ENCODE results near the gene MEIOSIN. TPM values are rescaled to one million over a fixed set of nuclear protein-coding genes. Genes with fewer than 3 reads are reported as not detected.

MEIOSIN gene
- total RNA-seq, 1 experiment from 2014 or later, result not detected

DNA sequence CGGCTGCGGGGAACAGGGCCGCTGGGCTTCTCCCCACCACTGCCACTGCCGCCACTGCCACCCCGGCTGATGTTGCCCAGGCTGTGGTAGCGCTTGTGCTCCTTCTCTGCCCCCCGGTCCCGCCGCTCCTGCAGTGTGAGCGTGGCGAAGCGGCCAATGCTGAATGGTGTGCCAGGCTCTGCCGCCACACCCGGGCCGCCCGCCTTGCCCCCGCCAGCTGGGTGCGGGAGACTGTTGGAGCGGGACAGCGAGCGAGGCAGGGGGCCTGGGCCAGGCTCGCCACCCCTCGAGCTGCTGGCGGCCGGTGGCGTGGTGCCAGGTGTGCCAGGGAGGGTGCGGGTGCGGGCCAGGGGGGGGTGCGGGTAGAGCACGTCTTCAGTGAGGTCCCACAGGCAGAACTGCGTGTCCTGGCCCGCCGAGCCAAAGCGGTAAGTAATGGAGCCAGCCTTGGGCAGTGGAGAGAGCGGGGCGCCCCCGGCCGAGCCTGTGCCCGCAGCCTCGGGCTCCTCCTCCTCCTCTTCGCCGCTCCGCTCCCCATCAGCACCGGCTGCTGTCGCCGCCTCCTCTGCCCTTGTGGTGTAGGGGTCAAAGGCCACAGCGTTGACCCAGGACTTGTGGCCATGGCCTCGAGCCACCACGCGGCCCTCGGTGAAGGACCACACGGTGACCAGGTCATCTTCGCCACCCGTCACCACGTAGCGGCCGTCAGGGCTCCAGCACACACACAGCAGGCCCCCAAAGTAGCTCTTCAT is 52.7 kb downstream of the MEIOSIN start:
- POLR2A ChIA-PET (ENCODE audit: unreplicated experiment), result no interaction called here
- peaks cover 43% of the 10 kb centered on the region for H3K4me1 ChIP-seq (replicated peaks; ENCODE audit: insufficient read depth)
- DNase-seq, result no peak
- BruUV-seq (replicated peaks), result no TSS peak
- H3K4me3 ChIP-seq, result no peak overlapping the region
- no peak for TF ChIP-seq EZH2 (IDR thresholded peaks at IDR 0.05; ENCODE audit: low read depth)
- TF ChIP-seq, protein P1, sequence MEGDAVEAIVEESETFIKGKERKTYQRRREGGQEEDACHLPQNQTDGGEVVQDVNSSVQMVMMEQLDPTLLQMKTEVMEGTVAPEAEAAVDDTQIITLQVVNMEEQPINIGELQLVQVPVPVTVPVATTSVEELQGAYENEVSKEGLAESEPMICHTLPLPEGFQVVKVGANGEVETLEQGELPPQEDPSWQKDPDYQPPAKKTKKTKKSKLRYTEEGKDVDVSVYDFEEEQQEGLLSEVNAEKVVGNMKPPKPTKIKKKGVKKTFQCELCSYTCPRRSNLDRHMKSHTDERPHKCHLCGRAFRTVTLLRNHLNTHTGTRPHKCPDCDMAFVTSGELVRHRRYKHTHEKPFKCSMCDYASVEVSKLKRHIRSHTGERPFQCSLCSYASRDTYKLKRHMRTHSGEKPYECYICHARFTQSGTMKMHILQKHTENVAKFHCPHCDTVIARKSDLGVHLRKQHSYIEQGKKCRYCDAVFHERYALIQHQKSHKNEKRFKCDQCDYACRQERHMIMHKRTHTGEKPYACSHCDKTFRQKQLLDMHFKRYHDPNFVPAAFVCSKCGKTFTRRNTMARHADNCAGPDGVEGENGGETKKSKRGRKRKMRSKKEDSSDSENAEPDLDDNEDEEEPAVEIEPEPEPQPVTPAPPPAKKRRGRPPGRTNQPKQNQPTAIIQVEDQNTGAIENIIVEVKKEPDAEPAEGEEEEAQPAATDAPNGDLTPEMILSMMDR (conservative IDR thresholded peaks at IDR 0.05), result no peak
- no peak overlapping the region for H3K27ac ChIP-seq
- H3F3A ChIP-seq (ENCODE audit: insufficient read depth, low read depth), result peaks cover 29% of the 10 kb centered on the region
- no peak overlapping the region for H3K4me2 ChIP-seq
- CTCF ChIA-PET, result no interaction called here
- peaks cover 22% of the 10 kb centered on the region for H3K79me2 ChIP-seq (ENCODE audit: low read depth)
- intact Hi-C loops (cut with micrococcal nuclease; ENCODE audit: unreplicated experiment), result no loop called here
- no peaks in the 10 kb centered on the region for H4K20me1 ChIP-seq (ENCODE audit: insufficient read depth)
- peaks cover 17% of the 10 kb centered on the region for H3K36me3 ChIP-seq (ENCODE audit: low read depth)
- H3K9me3 ChIP-seq (ENCODE audit: insufficient read depth, low read depth), result no peaks in the 10 kb centered on the region
- no peak overlapping the region for H2AFZ ChIP-seq
- H3K27me3 ChIP-seq (ENCODE audit: insufficient read depth, low read depth), result no peaks in the 10 kb centered on the region
- no peaks in the 10 kb centered on the region for H3K9me2 ChIP-seq (ENCODE audit: insufficient read depth)

DNA sequence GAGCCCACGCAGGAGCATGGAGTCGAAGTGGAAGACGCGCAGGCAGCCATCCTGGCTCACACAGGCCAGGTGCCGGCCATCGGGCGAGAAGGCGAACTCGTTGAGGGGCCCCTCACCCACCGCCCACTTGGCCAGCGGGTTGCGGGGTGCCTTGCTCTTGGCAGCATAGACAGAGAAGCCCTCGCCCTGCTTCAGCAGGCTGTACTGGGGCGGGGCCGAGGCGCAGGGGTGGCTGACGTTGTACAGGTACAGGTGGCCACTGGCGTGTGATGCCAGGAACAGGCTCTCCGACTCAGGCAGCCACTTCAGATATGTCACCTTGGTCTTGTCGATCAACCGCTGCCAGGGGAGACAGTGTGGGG is 53.3 kb downstream of the MEIOSIN start:
- POLR2A ChIA-PET (ENCODE audit: unreplicated experiment), result no interaction called here
- TF ChIP-seq, protein P1 (conservative IDR thresholded peaks at IDR 0.05), result no peak
- no peak for TF ChIP-seq EZH2 (IDR thresholded peaks at IDR 0.05; ENCODE audit: low read depth)
- Histone ChIP-seq H3K9me2 (ENCODE audit: insufficient read depth) (no peaks in the 10 kb centered on the region), H2AFZ (no peak overlapping the region), H3K79me2 (ENCODE audit: low read depth) (peaks cover 27% of the 10 kb centered on the region), H3K4me3 (no peak overlapping the region), H3K9me3 (ENCODE audit: insufficient read depth, low read depth) (no peaks in the 10 kb centered on the region), H4K20me1 (ENCODE audit: insufficient read depth) (no peaks in the 10 kb centered on the region), H3K4me1 (replicated peaks; ENCODE audit: insufficient read depth) (peaks cover 43% of the 10 kb centered on the region), H3K36me3 (ENCODE audit: low read depth) (peaks cover 17% of the 10 kb centered on the region), H3K27ac (no peak overlapping the region), H3K27me3 (ENCODE audit: insufficient read depth, low read depth) (no peaks in the 10 kb centered on the region), H3F3A (ENCODE audit: insufficient read depth, low read depth) (peaks cover 25% of the 10 kb centered on the region; the same call in 1 of the 2 replicates), H3K4me2 (no peak overlapping the region)
- intact Hi-C loops (cut with micrococcal nuclease; ENCODE audit: unreplicated experiment), result no loop called here
- no peak for DNase-seq
- CTCF ChIA-PET, result no interaction called here
- BruUV-seq (replicated peaks), result no TSS peak

DNA sequence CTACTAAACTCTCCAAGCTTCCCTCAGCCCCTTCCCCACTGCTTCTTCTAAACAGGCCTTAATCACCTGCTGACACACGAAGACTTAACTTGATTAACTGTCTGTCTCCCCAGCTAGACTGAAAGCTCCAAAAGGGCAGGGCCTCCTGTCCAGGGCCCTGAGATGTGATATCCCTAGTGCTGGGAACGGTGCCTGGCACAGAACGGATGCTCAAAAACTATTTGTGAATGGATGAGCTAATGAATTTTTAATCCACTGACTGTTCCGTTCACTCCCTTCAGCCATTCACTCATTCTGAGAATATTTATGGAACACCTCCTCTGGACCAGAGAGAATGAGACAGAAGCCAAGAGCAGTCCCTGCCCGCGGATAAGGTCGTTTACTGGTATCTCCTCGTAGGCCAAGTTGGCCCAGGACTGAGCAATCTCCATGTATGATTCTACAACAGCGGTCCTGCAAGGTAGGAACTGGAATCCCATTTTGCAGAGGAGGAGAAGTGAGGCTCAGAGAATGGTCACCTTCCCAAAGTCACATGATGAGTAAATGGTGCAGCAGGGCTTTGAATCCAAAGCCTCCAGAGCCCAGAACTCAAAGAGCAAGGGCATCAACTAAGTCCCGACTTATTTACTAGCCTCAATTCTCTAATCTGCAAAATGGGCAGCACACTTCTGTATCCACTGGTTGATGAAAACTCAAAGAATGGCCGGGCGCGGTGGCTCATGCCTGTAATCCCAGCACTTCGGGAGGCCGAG is 56.0 kb downstream of the MEIOSIN start:
- Histone ChIP-seq H3F3A (ENCODE audit: insufficient read depth, low read depth) (peaks cover 10% of the 10 kb centered on the region; the same call in 1 of the 2 replicates), H4K20me1 (ENCODE audit: insufficient read depth) (no peaks in the 10 kb centered on the region), H3K9me2 (ENCODE audit: insufficient read depth) (no peaks in the 10 kb centered on the region), H3K9me3 (ENCODE audit: insufficient read depth, low read depth) (no peaks in the 10 kb centered on the region), H3K4me2 (no peak overlapping the region), H3K4me3 (no peak overlapping the region), H3K4me1 (replicated peaks; ENCODE audit: insufficient read depth) (peaks cover 26% of the 10 kb centered on the region), H3K36me3 (ENCODE audit: low read depth) (peaks cover 17% of the 10 kb centered on the region), H3K27ac (no peak overlapping the region), H3K27me3 (ENCODE audit: insufficient read depth, low read depth) (no peaks in the 10 kb centered on the region), H2AFZ (no peak overlapping the region), H3K79me2 (ENCODE audit: low read depth) (peaks cover 34% of the 10 kb centered on the region)
- BruUV-seq (replicated peaks), result no TSS peak
- POLR2A ChIA-PET (ENCODE audit: unreplicated experiment), result no interaction called here
- intact Hi-C loops (cut with micrococcal nuclease; ENCODE audit: unreplicated experiment), result no loop called here
- no peak for DNase-seq
- TF ChIP-seq, protein P1 (conservative IDR thresholded peaks at IDR 0.05), result no peak
- no peak for TF ChIP-seq EZH2 (IDR thresholded peaks at IDR 0.05; ENCODE audit: low read depth)
- CTCF ChIA-PET, result interaction anchor here (0.7 kb wide), 1 partner anchor 70 kb away, joined by 4 read pairs; no protein-coding TSS in a partner anchor

Measured in PC-9 (cell line).